GM23248 (cell line): Measurements from ENCODE around the gene SIPA1L3.

ENCODE experiments used
- EZH2 ChIP-seq: fragments of 200-600 bp; sonication (generic); IDR thresholded peaks from 2 replicates; pipeline ENCODE4 v1.6.1; 2018; ENCODE audit warnings: antibody characterized with exemption, mild to moderate bottlenecking; ENCODE audit not compliant: insufficient read depth, poor library complexity, severe bottlenecking
- EZH2phosphoT487 ChIP-seq: fragments of 200-600 bp; sonication (generic); IDR thresholded peaks from 2 replicates; pipeline ENCODE4 v1.6.1; 2018; ENCODE audit warnings: antibody characterized with exemption, moderate library complexity, mild to moderate bottlenecking, low read depth; ENCODE audit not compliant: insufficient read depth

- no peak for TF ChIP-seq EZH2
- 0 out of 2 replicates have a peak, but pooled peaks have one; percentile 45 for TF ChIP-seq EZH2phosphoT487
Measured at GRCh38 chr19:37999309-38000213, 92.6 kb downstream of the SIPA1L3 start.
